ENCODE results near the gene SPIRE2.
"Not testable (repeated sequence)": the region's sequence is repeated elsewhere in the genome, so short reads cannot be mapped to it uniquely, and the experiment has no call there.

Gene SPIRE2

DNA sequence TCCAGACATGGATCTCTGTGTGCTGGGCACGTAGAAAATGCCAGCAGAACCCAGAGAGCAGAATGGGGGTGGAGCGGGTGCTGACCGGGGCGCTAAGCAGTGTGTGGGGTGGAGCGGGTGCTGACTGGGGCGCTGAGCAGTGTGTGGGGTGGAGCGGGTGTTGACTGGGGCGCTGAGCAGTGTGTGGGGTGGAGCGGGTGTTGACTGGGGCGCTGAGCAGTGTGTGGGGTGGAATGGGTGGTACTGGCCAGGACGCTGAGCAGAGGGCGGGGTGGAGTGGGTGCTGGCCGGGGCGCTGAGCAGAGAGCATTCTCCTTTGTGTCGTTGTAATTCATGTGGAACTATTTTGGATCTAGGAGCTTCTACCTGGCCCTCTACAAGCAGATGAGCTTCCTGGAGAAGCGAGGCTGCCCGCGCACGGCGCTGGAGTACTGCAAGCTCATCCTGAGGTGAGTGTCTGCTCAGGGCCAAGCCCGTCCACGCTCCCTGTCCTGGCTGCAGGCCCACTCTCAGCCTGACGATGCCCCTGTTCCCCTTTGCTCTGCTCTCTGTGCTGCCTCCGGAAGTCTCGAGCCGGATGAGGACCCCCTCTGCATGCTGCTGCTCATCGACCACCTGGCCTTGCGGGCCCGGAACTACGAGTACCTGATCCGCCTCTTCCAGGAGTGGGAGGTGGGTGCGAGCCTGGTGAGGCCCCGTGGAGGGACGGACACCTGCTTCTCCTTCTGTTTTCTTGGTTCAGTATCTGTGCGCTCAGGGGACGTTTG, 70.1 kb downstream of the SPIRE2 start:
- no peak for DNase-seq (ENCODE audit: low read depth)

DNA sequence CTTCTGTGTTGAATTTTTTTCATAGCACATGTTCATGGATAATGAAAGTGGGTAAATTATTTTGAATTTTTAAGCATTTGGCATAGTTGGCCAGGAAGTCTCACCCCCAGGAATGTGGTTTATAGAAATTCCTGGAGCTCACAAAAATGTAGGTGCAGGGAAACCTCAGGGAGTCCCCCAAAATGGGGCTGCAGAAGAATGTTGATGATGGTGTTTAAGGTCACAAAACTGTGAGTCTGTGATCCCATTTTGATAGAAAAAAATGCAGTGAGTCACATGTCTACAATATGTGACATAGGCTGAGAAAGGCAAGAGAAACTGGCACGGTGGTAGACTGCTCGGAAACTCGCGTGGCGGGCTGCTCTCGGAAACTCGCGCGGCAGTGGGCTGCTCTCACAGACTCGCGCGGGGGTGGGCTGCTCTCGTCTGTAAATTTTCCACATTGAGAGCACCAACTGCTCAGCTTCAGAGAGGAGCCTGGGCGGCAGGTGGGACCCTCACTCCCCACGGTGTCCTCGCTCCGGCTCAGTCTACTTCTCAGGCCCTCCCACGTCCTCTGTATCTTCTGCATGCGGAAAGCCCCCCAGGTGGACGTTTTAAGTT, 71.7 kb downstream of the SPIRE2 start:
- no peak for DNase-seq (ENCODE audit: low read depth)

DNA sequence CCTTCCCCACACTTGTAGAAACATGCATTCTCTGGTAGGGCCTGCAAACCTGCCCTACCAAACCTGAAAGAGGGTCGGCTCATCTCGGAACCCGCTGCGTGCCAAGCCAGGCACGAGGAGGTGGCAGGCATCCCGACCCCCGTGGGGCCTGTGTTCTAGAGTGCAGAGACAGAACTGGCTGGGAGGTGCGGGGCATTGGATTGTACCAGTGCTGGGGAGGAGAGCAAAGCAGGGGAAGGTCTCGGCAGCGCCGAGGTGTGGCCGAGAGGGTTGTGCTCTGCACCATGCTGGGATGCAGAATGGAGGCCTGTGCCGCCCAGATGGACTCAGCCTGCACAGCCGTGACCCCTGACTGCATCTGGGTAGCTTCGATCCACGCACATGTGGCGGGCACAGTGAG, 72.6 kb downstream of the SPIRE2 start:
- no peak for DNase-seq (ENCODE audit: low read depth)

DNA sequence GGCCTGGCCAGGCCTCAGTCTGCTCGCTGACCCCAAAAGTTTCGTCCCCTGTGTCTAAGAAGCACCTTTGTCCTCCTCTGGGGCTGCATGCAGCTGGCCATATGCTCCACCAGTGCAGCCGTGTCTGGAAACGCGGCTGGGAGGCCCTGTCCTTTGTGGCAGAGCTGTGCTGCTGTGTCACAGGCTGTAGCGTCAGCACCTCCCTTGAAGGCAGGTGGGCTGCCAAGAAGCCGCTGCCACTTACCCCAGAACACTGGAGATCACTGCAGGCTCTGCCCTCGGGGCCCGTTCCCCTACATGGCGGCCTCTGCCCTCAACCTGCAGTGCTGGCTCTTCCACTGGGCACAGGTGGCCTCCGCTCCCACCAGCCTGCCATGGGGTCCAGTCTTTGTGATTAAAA, 74.7 kb downstream of the SPIRE2 start:
- no peak for DNase-seq (ENCODE audit: low read depth)

DNA sequence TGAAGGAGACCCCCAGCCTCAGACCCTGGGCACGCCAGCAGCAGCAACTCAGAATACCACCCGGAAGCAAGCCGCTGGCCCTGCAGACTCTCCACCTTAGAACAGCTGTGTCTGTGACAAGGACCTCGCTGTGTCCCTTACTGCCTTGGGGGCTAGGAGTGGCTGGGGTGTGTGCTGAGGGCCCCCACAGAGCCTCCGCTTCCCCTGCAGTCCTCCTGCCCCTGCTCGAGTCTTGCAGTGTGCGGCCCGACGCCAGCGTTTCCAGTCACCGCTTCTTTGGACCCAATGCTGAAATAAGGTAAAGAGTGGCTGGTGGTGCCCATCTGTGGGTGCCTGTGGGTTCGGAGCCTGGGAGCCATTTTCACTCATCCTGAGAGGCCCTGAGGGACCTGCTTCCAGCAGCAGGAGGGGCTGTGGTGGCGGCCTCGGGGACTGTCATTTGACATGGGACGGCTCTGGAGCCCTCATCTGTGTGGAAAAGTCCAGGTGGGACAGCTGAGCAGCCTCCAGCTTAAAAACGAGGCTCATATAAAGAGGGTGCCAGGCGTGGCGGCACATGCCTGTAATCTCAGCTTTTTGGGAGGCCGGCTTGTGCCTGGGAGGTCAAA, 75.7 kb downstream of the SPIRE2 start:
- no peak for DNase-seq (ENCODE audit: low read depth)

DNA sequence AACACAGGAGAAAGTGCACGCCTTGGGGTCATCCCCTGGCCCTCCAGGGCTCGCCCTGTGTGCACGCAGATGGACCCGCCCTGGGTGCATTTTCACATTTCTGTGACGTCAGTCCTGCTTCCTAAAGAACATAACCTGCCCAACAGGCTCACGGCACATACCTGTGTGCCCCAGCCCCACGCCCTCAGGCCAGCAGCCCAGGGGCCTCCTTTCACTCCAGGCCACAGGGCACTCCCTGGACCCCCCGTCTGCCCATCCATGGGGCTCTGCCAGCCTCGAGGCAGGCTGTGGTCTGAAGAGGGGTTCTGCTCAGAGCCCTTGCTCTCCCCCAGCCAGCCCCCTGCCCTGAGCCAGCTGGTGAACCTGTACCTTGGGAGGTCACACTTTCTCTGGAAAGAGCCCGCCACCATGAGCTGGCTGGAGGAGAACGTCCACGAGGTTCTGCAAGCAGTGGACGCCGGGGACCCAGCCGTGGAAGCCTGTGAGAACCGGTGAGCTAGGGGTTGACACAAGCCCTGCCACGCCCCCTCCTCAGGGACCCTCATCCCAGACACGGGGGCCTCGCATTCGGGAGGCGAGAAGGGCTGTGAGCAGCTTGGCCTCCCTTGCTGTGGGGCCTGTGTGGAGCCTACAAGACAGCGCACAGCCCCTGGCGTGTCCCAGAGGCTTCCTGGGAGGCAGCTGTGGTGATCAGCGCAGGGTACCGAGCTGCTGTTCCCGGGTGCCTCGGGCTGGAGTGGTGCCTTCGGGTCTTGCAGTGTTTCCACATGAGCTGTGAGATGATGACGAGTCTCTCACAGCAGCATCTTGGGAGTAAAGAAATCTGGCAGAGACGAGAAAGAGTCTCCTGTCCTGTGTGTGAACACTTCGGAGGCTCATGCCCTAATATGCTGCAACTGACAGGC, 76.6 kb downstream of the SPIRE2 start:
- no peak for DNase-seq (ENCODE audit: low read depth)

DNA sequence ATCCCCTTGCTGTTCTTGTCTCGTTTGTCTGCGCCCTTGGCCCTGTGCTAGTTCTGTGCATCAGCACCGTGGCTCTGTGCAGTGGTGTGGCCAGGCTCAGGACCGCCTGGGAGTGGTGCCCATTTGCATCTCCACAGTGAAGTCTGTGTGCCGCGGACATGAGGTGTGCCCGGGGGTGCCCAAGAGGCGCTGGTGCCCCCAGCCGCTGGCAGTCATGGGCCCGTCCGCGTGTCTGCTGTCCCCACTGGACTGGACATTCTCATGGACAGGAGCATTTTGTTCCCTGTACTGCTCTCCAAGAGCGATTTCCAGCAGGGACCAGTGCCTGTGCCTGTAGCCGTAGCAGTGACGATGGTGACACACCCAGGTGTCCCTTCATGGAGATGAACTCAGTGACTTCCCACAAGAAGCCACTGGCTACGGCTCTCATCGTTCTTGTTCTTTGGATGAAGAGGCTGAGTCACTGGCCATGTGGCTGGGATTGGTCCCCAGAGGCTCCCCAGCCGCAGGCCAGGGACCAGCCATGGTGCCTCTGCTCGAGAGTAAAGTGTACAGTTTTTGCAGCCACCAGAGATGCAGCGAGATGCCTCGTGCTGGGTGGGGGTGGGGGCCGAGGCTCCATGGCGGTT, 77.3 kb downstream of the SPIRE2 start:
- no peak for DNase-seq (ENCODE audit: low read depth)

DNA sequence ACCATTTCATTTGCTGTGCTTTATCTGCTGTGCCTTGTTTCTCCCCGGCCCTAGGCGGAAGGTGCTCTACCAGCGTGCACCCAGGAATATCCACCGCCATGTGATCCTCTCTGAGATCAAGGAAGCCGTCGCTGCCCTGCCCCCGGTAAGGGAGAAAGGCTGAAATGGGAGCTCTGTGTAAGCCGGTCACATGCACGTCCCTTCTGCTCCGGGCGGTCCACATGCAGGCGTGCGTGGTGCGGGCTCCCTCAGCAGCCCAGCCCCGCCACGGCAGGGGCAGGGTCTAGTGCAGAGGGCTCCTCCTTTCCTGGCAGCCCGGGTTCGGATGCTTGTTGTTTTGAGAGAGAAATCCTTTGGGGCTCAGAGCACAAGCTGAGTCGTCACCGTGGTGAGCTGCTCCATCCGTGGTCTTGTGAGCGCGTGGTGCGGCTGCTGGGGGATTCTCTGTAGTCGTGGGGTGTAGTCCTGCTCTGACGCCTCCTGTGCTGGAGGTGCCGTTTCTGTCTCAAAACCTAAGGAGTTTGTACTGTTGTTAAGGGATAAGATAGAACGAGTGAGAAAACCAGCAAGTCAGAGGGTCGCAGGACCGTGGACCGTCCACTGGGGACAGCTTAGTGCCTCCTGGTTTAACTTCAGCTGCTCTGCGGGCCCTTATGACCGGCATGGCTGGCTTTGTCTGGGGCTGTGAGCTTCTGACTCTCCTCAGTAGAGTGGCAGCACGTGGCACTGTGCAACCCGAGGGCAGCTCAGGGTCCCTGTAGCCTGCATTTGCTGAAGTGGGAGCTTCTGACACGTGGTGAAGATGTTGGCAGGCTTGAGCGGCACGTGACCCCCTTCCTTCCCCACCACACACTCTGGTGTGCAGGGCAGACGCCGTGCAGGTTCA, 78.1 kb downstream of the SPIRE2 start:
- no peak for DNase-seq (ENCODE audit: low read depth)

DNA sequence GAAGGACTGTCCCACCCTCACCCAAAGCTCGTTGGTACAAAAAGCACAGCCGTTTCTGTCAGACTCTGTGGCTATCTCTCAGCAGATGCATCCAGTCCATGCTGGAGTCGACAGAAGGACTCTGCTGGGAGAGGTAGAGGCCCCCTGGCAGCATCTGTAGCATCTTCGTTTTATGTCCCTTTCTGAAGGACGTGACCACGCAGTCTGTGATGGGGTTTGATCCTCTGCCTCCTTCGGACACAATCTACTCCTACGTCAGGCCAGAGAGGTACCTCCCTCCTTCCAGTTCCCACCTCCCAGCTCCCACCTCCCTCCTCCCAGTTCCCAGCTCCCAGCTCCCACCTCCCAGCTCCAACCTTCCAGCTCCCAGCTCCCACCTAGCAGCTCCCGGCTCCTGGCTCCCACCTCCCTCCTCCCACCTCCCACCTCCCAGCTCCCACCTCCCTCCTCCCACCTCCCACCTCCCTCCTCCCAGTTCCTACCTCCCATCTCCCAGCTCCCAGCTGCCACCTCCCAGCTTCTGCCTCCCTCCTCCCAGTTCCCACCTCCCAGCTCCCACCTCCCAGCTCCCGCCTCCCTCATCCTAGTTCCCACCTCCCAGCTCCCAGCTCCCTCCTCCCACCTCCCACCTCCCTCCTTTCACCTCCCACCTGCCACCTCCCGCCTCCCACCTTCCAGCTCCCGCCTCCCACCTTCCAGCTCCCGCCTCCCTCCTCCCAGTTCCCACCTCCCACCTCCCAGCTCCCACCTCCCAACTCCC, 79.0 kb downstream of the SPIRE2 start:
- DNase-seq (ENCODE audit: low read depth): no peak

DNA sequence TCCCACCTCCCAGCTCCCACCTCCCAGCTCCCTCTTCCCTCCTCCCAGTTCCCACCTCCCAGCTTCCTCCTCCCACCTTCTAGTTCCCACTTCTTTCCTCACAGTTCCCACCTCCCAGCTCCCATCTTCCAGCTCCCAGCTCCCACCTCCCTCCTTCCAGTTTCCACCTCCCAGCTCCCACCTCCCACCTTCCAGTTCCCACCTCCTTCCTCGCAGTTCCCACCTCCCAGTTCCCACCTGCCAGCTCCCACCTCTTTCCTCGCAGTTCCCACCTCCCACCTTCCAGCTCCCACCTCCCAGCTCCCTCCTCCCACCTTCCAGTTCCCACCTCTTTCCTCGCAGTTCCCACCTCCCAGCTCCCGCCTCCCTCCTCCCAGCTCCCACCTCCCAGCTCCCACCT, 80.0 kb downstream of the SPIRE2 start:
- no peak for DNase-seq (ENCODE audit: low read depth)

DNA sequence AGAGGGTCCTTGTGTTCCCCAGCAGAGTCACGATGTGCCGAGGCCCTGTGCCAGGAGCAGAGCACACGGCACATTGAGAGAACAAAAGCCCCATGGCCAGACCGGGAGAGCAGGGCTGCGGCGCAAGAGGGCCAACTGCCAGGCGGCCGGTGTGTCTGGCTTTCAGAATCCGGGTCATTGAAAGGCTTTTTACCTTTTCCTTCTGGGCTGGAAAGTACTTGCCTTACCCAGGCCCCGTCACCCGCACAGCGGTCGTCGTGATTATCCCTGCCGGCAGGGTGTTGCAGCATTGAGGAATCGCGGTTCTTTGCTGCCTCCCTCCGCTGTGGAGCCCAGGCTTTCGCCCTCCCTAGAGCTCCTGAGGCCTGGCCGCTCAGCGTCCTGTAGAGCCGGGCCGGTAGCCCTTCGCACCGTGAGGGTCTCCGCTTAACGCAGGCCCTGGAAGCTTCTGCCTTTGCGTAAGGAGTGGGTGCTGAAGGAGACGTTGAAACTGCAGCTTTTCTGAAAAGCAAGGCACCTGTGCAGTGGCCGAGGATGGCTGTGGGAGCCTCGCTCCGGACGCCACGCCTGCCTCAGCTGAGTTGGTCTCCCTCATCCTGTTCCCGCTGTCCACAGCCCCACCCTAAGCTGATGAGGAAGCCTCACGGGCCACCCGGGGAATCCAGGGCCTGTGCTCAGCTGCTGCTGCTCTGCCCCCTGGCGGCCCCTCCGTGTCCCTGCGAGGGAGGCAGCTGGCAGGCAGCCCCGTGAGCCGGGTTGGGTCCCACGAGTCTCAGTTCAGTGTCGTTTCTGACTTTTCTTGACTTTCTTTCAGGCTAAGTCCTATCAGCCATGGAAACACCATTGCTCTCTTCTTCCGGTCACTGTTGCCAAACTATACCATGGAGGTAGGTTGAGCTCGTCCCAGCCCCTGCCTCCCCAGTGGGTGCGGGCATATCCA, 81.8 kb downstream of the SPIRE2 start:
- DNase-seq (ENCODE audit: low read depth): peak; percentile 49

DNA sequence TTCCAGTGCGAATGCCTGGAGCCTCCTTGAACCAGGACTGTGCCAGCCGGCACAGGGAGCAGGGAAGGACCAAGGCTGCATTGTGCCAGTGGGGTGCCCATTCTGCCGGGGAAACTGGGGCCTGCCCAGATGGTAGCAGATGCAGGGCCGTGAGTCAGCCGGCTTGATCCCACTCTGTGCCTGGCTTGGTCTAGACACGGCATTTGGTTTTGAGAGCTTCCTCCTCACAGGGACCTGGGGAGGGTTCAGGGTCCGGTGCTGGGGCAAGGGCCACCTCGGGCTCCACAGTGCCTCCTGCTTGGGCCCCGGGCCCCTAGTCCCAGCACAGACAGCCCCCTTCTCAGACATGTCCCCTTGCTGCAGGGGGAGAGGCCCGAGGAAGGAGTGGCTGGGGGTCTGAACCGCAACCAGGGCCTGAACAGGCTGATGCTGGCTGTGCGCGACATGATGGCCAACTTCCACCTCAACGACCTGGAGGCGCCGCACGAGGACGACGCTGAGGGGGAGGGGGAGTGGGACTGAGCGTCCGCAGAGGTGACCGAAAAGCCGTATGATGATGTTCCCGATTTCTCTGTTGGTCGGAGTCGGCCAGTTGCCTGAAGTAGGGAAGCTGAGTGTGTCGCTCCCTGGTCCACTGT, 82.6 kb downstream of the SPIRE2 start:
- DNase-seq (ENCODE audit: low read depth): no peak

DNA sequence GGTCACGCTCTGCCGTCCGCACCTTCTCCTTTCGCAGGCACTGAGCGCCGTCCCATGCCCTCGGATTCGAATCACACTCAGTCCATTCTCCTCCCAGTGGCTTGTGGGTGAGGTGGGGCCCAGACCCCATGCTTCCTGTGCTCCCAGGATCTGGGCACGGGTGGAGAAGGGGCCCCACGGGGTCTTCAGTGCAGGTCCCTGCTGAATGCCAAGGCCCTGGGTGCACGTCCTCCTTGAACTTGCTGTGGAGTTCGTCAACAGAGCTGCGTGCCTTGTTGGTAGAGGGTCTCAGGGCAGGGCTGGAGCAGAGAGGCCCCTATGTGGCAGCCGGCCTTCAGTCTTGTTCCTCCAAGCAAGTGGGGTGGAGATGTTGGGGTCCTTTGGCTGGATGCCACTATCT, 83.1 kb downstream of the SPIRE2 start:
- no peak for DNase-seq (ENCODE audit: low read depth)

DNA sequence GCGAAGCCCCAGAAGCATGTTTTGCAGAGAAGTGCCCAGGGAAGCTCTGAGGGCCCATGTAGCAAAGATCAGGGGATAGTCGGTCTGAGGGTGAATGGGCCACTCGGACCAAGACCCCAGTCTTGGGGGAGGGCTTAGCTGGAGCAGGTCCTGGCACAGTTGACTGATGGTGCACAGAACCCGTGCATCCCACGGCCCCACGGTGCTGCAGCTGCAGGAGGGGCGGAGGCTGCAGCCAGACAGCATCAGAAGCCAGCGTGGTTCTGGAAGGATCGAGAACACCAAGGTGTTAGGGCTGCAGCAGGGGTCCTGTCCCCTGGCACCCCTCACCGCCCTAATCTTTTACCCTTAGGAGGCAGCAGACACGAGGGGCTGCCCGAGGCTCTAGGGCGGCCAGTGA, 83.9 kb downstream of the SPIRE2 start:
- DNase-seq (ENCODE audit: low read depth): no peak

DNA sequence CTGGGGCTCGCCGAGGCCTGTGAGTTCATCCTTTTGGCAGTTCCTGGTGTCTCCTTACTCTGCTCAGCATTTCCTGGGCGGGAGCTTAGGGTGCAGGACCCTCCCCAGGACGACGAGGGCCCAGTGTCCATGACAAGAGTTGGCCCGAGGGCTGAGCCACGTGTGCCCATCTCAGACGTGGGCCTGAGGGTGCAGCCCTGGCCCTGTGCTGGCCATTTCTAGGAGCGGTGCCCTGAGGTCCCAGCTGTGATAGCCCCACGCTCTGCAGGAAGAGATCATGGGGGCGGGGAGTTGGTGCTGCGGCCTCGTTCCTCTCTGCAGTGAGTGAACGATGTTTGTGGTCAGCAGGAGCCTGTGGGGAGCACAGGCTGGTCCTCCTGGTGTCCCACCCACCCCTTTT, 84.4 kb downstream of the SPIRE2 start:
- DNase-seq (ENCODE audit: low read depth): no peak

DNA sequence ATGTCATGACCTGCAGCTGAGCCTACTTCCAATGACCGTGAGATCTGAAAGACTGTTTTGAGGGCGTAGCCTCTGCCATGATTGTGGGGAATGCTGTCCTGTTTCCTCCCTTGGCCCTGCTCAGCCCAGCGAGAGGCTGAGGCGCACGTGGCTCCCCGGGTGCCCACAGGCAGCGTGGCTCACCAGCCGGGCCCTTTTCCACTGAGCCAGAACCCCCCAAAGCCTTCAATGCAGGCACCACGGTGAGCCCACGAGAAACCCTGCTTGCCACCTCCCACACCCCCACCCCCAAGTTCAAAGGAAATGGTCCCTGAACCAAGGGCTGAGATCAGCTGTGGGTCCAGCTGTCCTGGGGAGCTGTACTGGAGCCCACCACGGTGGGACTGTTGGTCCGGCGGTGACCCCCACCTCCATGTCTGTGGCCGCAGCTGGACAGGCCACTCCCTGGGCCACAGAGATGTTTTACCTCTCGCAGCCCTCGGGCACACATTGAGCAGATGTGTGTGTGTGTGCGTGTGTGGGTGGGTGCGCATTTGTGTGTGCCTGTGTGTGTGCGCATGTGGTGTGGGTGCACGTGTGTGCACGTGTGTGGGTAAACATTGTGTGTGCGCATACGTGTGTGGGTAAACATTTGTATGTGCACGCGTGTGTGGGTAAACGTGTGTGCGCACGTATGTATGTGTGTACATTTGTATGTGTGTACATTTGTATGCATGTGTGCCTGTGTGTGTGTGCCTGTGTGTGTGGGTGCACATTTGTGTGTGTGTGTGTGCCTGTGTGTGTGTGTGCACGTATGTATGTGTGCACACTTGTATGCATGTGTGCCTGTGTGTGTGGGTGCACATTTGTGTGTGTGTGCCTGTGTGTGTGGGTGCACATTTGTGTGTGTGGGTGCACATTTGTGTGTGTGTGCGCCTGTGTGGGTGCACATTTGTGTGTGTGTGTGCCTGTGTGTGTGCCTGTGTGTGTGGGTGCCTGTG, 85.4 kb downstream of the SPIRE2 start:
- DNase-seq (ENCODE audit: low read depth): no peak

DNA sequence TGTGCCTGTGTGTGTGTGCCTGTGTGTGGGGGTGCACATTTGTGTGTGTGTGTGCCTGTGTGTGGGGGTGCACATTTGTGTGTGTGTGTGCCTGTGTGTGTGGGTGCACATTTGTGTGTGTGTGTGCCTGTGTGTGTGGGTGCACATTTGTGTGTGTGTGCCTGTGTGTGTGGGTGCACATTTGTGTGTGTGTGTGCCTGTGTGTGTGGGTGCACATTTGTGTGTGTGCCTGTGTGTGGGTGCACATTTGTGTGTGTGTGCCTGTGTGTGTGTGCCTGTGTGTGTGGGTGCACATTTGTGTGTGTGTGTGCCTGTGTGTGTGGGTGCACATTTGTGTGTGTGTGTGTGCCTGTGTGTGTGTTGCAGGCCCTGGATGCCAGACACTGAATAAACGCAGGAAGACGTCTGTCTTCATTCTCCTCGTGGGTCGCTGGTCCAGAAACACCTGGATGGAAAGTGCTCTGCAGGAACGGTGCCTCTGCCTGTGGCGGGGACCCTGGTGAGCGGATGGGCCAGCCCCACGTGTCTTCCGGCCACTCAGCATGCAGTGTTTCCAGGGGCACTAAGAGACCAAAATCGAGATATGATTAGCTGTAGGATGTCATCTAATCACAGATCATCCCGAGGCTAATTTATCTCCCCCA, 86.5 kb downstream of the SPIRE2 start:
- not testable (repeated sequence) for DNase-seq (ENCODE audit: low read depth)
